HEK293 (cell line): ENCODE data around the gene CNOT6L.

Experiments used
- AEBP2 ChIP-seq: fragments of 450-650 bp; formaldehyde crosslinking; IDR thresholded peaks from 2 replicates; pipeline ENCODE4 v1.5.1; 2016; ENCODE audit warnings: missing biosample characterization, missing genetic modification characterization, borderline replicate concordance
- GLIS2 ChIP-seq: fragments of 450-650 bp; formaldehyde crosslinking; IDR thresholded peaks from 2 replicates; pipeline ENCODE4 v1.5.1; 2016; ENCODE audit warnings: missing biosample characterization, missing genetic modification characterization
- INSM2 ChIP-seq: fragments of 450-650 bp; formaldehyde crosslinking; IDR thresholded peaks from 2 replicates; pipeline ENCODE4 v1.5.1; 2016; ENCODE audit warnings: missing biosample characterization, missing genetic modification characterization
- KLF1 ChIP-seq: fragments of 450-650 bp; formaldehyde crosslinking; IDR thresholded peaks from 2 replicates; pipeline ENCODE4 v1.5.1; 2016; ENCODE audit warnings: missing biosample characterization, missing genetic modification characterization
- MZF1 ChIP-seq: fragments of 450-650 bp; formaldehyde crosslinking; IDR thresholded peaks from 2 replicates; pipeline ENCODE4 v1.5.1; 2017; ENCODE audit warnings: missing biosample characterization, missing genetic modification characterization, borderline replicate concordance
- PRDM10 ChIP-seq: fragments of 450-650 bp; formaldehyde crosslinking; IDR thresholded peaks from 2 replicates; pipeline ENCODE4 v1.5.1; 2016; ENCODE audit warnings: missing biosample characterization, missing genetic modification characterization
- ZBTB21 ChIP-seq: fragments of 450-650 bp; formaldehyde crosslinking; IDR thresholded peaks from 2 replicates; pipeline ENCODE4 v1.5.1; 2017; ENCODE audit warnings: missing biosample characterization, missing genetic modification characterization
- ZFHX2 ChIP-seq: fragments of 450-650 bp; formaldehyde crosslinking; conservative IDR thresholded peaks from 2 replicates; pipeline ENCODE4 v1.5.1; 2016; ENCODE audit warnings: missing biosample characterization, missing genetic modification characterization
- ZNF10 ChIP-seq: fragments of 450-650 bp; formaldehyde crosslinking; IDR thresholded peaks from 2 replicates; pipeline ENCODE4 v1.5.1; 2017; ENCODE audit warnings: missing biosample characterization, missing genetic modification characterization
- ZNF140 ChIP-seq: fragments of 450-650 bp; formaldehyde crosslinking; IDR thresholded peaks from 2 replicates; pipeline ENCODE4 v1.5.1; 2016; ENCODE audit warnings: missing biosample characterization, missing genetic modification characterization
- ZNF16 ChIP-seq: fragments of 450-650 bp; formaldehyde crosslinking; IDR thresholded peaks from 2 replicates; pipeline ENCODE4 v1.5.1; 2016; ENCODE audit warnings: low read depth, missing biosample characterization, missing genetic modification characterization
- ZNF19 ChIP-seq: fragments of 450-650 bp; formaldehyde crosslinking; IDR thresholded peaks from 2 replicates; pipeline ENCODE4; 2016; ENCODE audit warnings: missing biosample characterization, missing genetic modification characterization, low read depth
- ZNF26 ChIP-seq: fragments of 450-650 bp; formaldehyde crosslinking; IDR thresholded peaks from 2 replicates; pipeline ENCODE4 v1.5.1; 2016; ENCODE audit warnings: missing biosample characterization, missing genetic modification characterization
- ZNF335 ChIP-seq: fragments of 450-650 bp; formaldehyde crosslinking; conservative IDR thresholded peaks from 2 replicates; pipeline ENCODE4 v1.5.1; 2016; ENCODE audit warnings: missing biosample characterization, missing genetic modification characterization
- ZNF354C ChIP-seq: fragments of 450-650 bp; formaldehyde crosslinking; IDR thresholded peaks from 2 replicates; pipeline ENCODE4 v1.5.1; 2016; ENCODE audit warnings: missing biosample characterization, missing genetic modification characterization, low read depth, borderline replicate concordance
- ZNF362 ChIP-seq: fragments of 450-650 bp; formaldehyde crosslinking; IDR thresholded peaks from 2 replicates; pipeline ENCODE4 v1.5.1; 2016; ENCODE audit warnings: missing biosample characterization, missing genetic modification characterization
- ZNF544 ChIP-seq: fragments of 450-650 bp; formaldehyde crosslinking; IDR thresholded peaks from 2 replicates; pipeline ENCODE4 v1.5.0; 2017; ENCODE audit warnings: missing biosample characterization, missing genetic modification characterization
- ZNF555 ChIP-seq: fragments of 450-650 bp; formaldehyde crosslinking; conservative IDR thresholded peaks from 2 replicates; pipeline ENCODE4 v1.5.1; 2017; ENCODE audit warnings: missing biosample characterization, mild to moderate bottlenecking, missing genetic modification characterization, inconsistent platforms
- ZNF571 ChIP-seq: fragments of 450-650 bp; formaldehyde crosslinking; IDR thresholded peaks from 2 replicates; pipeline ENCODE4 v1.5.0; 2017; ENCODE audit warnings: missing biosample characterization, missing genetic modification characterization
- ZNF626 ChIP-seq: fragments of 450-650 bp; sonication (Bioruptor Pico); formaldehyde crosslinking; IDR thresholded peaks from 2 replicates; pipeline ENCODE4 v1.5.1; 2018; ENCODE audit warnings: missing biosample characterization, missing genetic modification characterization, inconsistent platforms
- ZNF645 ChIP-seq: fragments of 450-650 bp; formaldehyde crosslinking; IDR thresholded peaks from 2 replicates; pipeline ENCODE4; 2016; ENCODE audit warnings: missing biosample characterization, missing genetic modification characterization
- ZNF747 ChIP-seq: fragments of 450-650 bp; formaldehyde crosslinking; IDR thresholded peaks from 2 replicates; pipeline ENCODE4 v1.5.1; 2016; ENCODE audit warnings: missing biosample characterization, missing genetic modification characterization
- ZSCAN16 ChIP-seq: fragments of 450-650 bp; formaldehyde crosslinking; IDR thresholded peaks from 2 replicates; pipeline ENCODE4 v1.5.1; 2016; ENCODE audit warnings: missing biosample characterization, missing genetic modification characterization
- ZSCAN4 ChIP-seq: fragments of 450-650 bp; formaldehyde crosslinking; IDR thresholded peaks from 2 replicates; pipeline ENCODE4 v1.5.1; 2017; ENCODE audit warnings: missing biosample characterization, missing genetic modification characterization
- ZSCAN5A ChIP-seq: fragments of 450-650 bp; formaldehyde crosslinking; IDR thresholded peaks from 2 replicates; pipeline ENCODE4 v1.5.1; 2016; ENCODE audit warnings: missing biosample characterization, missing genetic modification characterization
- ZXDB ChIP-seq: fragments of 450-650 bp; formaldehyde crosslinking; IDR thresholded peaks from 2 replicates; pipeline ENCODE4 v1.5.1; 2016; ENCODE audit warnings: missing biosample characterization, missing genetic modification characterization

CNOT6L gene

GRCh38 chr4:77862478-77863216, 43.5 kb upstream of the CNOT6L start, which contains the start of gene MRPL1 (continued):
- TF ChIP-seq ZSCAN4 (tag by site-specific recombination) (no peak; the same call in 1 of the 2 replicates), ZSCAN16 (tag by site-specific recombination) (no peak), ZNF645 (tag by site-specific recombination) (no peak), AEBP2 (tag by site-specific recombination) (no peak), GLIS2 (tag by site-specific recombination) (no peak), ZNF19 (tag by site-specific recombination) (no peak), ZNF362 (no peak), ZNF26 (tag by site-specific recombination) (no peak), ZFHX2 (tag by site-specific recombination) (no peak), MZF1 (tag by site-specific recombination) (peak; percentile 34), KLF1 (tag by site-specific recombination) (peak; percentile 34; the same call in 1 of the 2 replicates), ZNF140 (tag by site-specific recombination) (no peak), ZNF626 (tag by site-specific recombination) (no peak), ZNF555 (tag by site-specific recombination) (no peak), INSM2 (tag by site-specific recombination) (peak; percentile 65; the same call in 1 of the 2 replicates), ZNF335 (tag by site-specific recombination) (peak; percentile 88), ZNF747 (tag by site-specific recombination) (no peak), ZSCAN5A (peak; percentile 84; the same call in 1 of the 2 replicates), ZNF544 (tag by site-specific recombination) (no peak), ZNF354C (tag by site-specific recombination) (no peak), ZNF16 (tag by site-specific recombination) (no peak), ZNF571 (tag by site-specific recombination) (no peak), ZBTB21 (tag by site-specific recombination) (peak; percentile 45; the same call in 1 of the 2 replicates), PRDM10 (tag by site-specific recombination) (peak; percentile 72), ZNF10 (no peak; the same call in 1 of the 2 replicates), ZXDB (tag by site-specific recombination) (peak; percentile 93)
